ENCODE results near the gene EYA2.
"Not testable (repeated sequence)": the region's sequence is repeated elsewhere in the genome, so short reads cannot be mapped to it uniquely, and the experiment has no call there.

Gene EYA2

GRCh38 chr20:46914789-46915379 is 20.2 kb downstream of the EYA2 start:
- Histone ChIP-seq H3K9ac (ENCODE audit: low read depth, low read length) (no peak overlapping the region), H3K9me3 (ENCODE audit: control insufficient read depth, insufficient read depth, low read length) (no peaks in the 10 kb centered on the region), H3K27ac (ENCODE audit: low read depth, low read length) (no peak overlapping the region), H3K4me3 (ENCODE audit: low read depth, low read length) (no peak overlapping the region), H3K36me3 (ENCODE audit: control insufficient read depth, insufficient read depth, low read length) (no peaks in the 10 kb centered on the region), H3K4me1 (ENCODE audit: control insufficient read depth, insufficient read depth, low read length) (no peaks in the 10 kb centered on the region), H3K27me3 (ENCODE audit: control insufficient read depth, insufficient read depth, low read length) (no peaks in the 10 kb centered on the region)

GRCh38 chr20:46915575-46916257 is 21.1 kb downstream of the EYA2 start:
- H3K4me3 ChIP-seq (ENCODE audit: low read depth, low read length), result no peak overlapping the region
- no peaks in the 10 kb centered on the region for H3K9me3 ChIP-seq (ENCODE audit: control insufficient read depth, insufficient read depth, low read length)
- no peaks in the 10 kb centered on the region for H3K36me3 ChIP-seq (ENCODE audit: control insufficient read depth, insufficient read depth, low read length)
- no peaks in the 10 kb centered on the region for H3K27me3 ChIP-seq (ENCODE audit: control insufficient read depth, insufficient read depth, low read length)
- H3K27ac ChIP-seq (ENCODE audit: low read depth, low read length), result no peak overlapping the region
- no peak overlapping the region for H3K9ac ChIP-seq (ENCODE audit: low read depth, low read length)
- no peaks in the 10 kb centered on the region for H3K4me1 ChIP-seq (ENCODE audit: control insufficient read depth, insufficient read depth, low read length)

DNA sequence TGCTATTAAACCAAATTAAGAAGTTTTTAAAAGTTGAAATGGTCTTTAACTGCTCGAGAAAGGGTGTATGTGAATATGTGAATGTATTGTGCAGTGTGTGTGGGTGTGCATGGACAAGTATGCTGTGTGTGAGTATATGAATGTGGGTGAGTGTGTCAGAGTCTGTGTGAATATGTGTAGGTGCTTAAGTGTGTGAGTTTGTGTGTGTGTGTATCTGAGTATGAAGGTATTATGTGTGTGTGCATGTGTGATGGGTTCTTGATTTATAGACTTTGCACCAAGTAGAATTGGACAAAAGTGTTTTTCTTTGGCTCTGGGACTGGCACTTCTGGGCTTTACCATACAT is 21.6 kb downstream of the EYA2 start:
- Histone ChIP-seq H3K9me3 (ENCODE audit: control insufficient read depth, insufficient read depth, low read length) (no peaks in the 10 kb centered on the region), H3K27me3 (ENCODE audit: control insufficient read depth, insufficient read depth, low read length) (no peaks in the 10 kb centered on the region), H3K36me3 (ENCODE audit: control insufficient read depth, insufficient read depth, low read length) (no peaks in the 10 kb centered on the region), H3K4me1 (ENCODE audit: control insufficient read depth, insufficient read depth, low read length) (no peaks in the 10 kb centered on the region), H3K9ac (ENCODE audit: low read depth, low read length) (no peak overlapping the region), H3K27ac (ENCODE audit: low read depth, low read length) (no peak overlapping the region), H3K4me3 (ENCODE audit: low read depth, low read length) (no peak overlapping the region)

DNA sequence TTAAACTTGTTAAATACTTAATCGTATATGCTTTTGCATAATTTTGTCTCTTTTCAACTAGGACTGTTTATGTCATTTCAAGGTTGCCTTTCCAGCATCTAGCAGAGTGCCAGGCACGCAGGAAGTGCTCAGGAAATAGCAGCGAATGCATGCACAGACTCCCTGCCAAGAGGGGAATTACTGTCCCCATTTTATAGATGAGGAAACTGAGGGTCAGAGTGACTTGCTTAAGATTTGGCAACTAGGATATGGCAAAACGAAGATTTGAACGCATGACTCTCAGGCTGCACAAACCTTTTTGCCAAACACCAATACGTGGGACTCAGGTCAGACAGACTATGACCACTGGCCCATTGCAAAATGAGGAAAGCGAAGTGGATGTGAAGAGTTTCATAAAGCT is 22.5 kb downstream of the EYA2 start:
- H3K36me3 ChIP-seq (ENCODE audit: control insufficient read depth, insufficient read depth, low read length), result no peaks in the 10 kb centered on the region
- no peak overlapping the region for H3K27ac ChIP-seq (ENCODE audit: low read depth, low read length)
- no peak overlapping the region for H3K4me3 ChIP-seq (ENCODE audit: low read depth, low read length)
- no peaks in the 10 kb centered on the region for H3K9me3 ChIP-seq (ENCODE audit: control insufficient read depth, insufficient read depth, low read length)
- no peaks in the 10 kb centered on the region for H3K27me3 ChIP-seq (ENCODE audit: control insufficient read depth, insufficient read depth, low read length)
- H3K9ac ChIP-seq (ENCODE audit: low read depth, low read length), result no peak overlapping the region
- H3K4me1 ChIP-seq (ENCODE audit: control insufficient read depth, insufficient read depth, low read length), result no peaks in the 10 kb centered on the region

DNA sequence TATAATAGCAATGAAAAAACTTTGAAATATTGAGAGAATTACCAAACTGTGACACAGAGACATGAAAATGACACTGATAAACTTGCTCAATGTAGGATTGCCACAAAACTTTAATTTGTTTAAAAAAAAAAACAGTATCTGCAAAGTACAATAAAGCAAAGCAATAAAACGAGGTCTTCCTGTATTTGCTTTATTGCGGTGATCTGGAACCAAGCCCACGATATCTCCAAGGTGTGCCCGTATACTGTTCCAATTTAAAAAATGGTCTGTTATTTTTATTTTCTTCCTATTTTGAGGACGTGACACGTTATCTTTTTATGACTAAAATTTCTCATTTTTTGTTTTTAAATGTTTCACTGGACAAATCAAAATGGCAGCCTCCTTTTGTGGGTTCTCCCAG is 25.5 kb downstream of the EYA2 start:
- Histone ChIP-seq H3K27ac (ENCODE audit: low read depth, low read length) (no peak overlapping the region), H3K9me3 (ENCODE audit: control insufficient read depth, insufficient read depth, low read length) (no peaks in the 10 kb centered on the region), H3K27me3 (ENCODE audit: control insufficient read depth, insufficient read depth, low read length) (no peaks in the 10 kb centered on the region), H3K4me3 (ENCODE audit: low read depth, low read length) (no peak overlapping the region), H3K9ac (ENCODE audit: low read depth, low read length) (no peak overlapping the region), H3K4me1 (ENCODE audit: control insufficient read depth, insufficient read depth, low read length) (no peaks in the 10 kb centered on the region), H3K36me3 (ENCODE audit: control insufficient read depth, insufficient read depth, low read length) (no peaks in the 10 kb centered on the region)

DNA sequence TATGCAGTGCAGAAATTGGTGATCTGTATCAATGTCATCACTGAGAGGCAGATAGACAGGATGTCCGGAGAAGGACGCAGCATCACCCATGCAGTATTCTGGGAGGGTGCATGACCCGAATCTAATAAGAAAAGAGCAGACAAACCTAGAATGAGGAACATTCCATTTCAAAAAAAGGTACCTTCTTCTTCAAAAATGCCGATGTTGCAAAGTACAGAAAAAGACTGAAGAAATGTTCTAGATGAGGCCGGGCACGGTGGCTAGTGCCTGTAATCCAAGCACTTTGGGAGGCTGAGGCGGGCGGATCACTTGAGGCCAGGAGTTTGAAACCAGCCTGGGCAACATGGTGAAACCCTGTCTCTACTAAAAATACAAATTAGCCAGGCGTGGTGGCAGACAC is 28.2 kb downstream of the EYA2 start:
- H3K4me1 ChIP-seq (ENCODE audit: control insufficient read depth, insufficient read depth, low read length); H3K27me3 ChIP-seq (ENCODE audit: control insufficient read depth, insufficient read depth, low read length); H3K9ac ChIP-seq (ENCODE audit: low read depth, low read length); H3K4me3 ChIP-seq (ENCODE audit: low read depth, low read length); H3K36me3 ChIP-seq (ENCODE audit: control insufficient read depth, insufficient read depth, low read length); H3K9me3 ChIP-seq (ENCODE audit: control insufficient read depth, insufficient read depth, low read length); H3K27ac ChIP-seq (ENCODE audit: low read depth, low read length): not testable (repeated sequence)

GRCh38 chr20:46923550-46923949 is 28.9 kb downstream of the EYA2 start:
- no peaks in the 10 kb centered on the region for H3K36me3 ChIP-seq (ENCODE audit: control insufficient read depth, insufficient read depth, low read length)
- no peak overlapping the region for H3K4me3 ChIP-seq (ENCODE audit: low read depth, low read length)
- peaks cover 5% of the 10 kb centered on the region for H3K4me1 ChIP-seq (ENCODE audit: control insufficient read depth, insufficient read depth, low read length)
- no peaks in the 10 kb centered on the region for H3K9me3 ChIP-seq (ENCODE audit: control insufficient read depth, insufficient read depth, low read length)
- H3K27ac ChIP-seq (ENCODE audit: low read depth, low read length), result no peak overlapping the region
- H3K9ac ChIP-seq (ENCODE audit: low read depth, low read length), result no peak overlapping the region
- no peaks in the 10 kb centered on the region for H3K27me3 ChIP-seq (ENCODE audit: control insufficient read depth, insufficient read depth, low read length)

DNA sequence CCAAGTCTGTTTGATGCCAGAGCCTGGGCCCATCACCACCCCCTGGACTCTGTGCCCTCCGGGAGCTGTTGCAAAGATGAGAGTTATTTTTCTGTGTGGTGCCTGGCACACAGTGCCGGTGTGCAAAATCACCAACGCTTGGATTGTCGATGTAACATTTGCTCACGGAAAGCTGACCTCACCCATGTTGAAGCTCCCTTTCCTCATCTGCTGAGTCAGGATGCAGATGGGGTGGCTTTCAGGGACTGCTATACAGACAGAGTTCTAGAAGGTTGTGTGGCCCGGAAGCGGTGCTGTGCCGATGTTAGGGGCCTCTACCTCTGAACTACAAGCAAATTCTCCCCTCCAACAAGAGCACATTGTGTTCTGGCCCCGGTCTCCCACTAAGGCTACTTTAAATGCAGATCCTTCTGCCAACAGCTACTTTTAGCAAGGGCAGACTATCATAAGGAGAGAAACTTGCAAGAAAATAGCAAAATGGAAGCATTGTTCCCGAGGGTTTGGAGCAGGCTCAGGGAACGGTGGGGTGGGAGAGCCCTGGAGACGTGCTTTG is 34.0 kb downstream of the EYA2 start:
- H3K4me1 ChIP-seq (ENCODE audit: control insufficient read depth, insufficient read depth, low read length), result peaks cover 14% of the 10 kb centered on the region
- no peak overlapping the region for H3K9ac ChIP-seq (ENCODE audit: low read depth, low read length)
- no peaks in the 10 kb centered on the region for H3K36me3 ChIP-seq (ENCODE audit: control insufficient read depth, insufficient read depth, low read length)
- H3K9me3 ChIP-seq (ENCODE audit: control insufficient read depth, insufficient read depth, low read length), result no peaks in the 10 kb centered on the region
- peak overlapping the region; percentile 68 for H3K27ac ChIP-seq (ENCODE audit: low read depth, low read length)
- H3K27me3 ChIP-seq (ENCODE audit: control insufficient read depth, insufficient read depth, low read length), result no peaks in the 10 kb centered on the region
- no peak overlapping the region for H3K4me3 ChIP-seq (ENCODE audit: low read depth, low read length)

- Histone ChIP-seq H3K4me3 (ENCODE audit: low read depth, low read length) (no peak overlapping the region), H3K9ac (ENCODE audit: low read depth, low read length) (no peak overlapping the region), H3K4me1 (ENCODE audit: control insufficient read depth, insufficient read depth, low read length) (peaks cover 14% of the 10 kb centered on the region), H3K27ac (ENCODE audit: low read depth, low read length) (no peak overlapping the region), H3K36me3 (ENCODE audit: control insufficient read depth, insufficient read depth, low read length) (no peaks in the 10 kb centered on the region), H3K27me3 (ENCODE audit: control insufficient read depth, insufficient read depth, low read length) (no peaks in the 10 kb centered on the region), H3K9me3 (ENCODE audit: control insufficient read depth, insufficient read depth, low read length) (no peaks in the 10 kb centered on the region)
Observed at GRCh38 chr20:46929902-46930301, 35.3 kb downstream of the EYA2 start.

DNA sequence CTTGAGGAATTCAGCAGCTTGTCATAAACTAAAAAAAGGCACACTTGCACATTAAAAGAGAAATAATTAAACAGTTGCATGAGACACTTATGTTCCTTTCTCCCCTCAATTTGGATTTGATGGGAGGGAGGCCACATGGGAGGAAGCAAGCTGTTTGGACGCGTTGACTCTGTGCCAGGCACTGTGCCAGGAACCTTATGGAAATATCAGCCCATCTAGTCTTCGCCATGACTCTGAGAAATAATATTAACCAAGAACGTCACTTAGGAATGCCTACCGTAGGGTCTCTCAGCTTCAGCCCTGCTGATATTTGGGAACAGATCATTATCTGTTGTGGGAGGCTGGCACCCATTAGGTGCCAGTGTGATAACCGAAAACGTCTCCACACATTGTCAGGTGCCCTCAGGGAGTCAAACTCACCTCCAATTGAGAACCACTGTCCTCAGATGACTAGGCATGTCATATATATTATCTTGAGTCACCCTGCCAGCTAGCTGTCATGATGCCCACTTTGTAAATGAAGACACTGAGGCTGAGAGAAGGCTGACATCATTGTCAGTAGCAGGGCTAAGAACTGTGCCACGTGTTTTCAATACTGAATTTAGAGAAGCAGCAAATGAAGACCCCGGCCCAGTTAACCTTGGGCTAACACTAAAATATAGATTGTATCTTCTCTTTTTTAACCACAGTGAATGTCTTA is 36.1 kb downstream of the EYA2 start:
- Histone ChIP-seq H3K36me3 (ENCODE audit: control insufficient read depth, insufficient read depth, low read length) (no peaks in the 10 kb centered on the region), H3K4me3 (ENCODE audit: low read depth, low read length) (no peak overlapping the region), H3K27ac (ENCODE audit: low read depth, low read length) (no peak overlapping the region), H3K4me1 (ENCODE audit: control insufficient read depth, insufficient read depth, low read length) (peaks cover 14% of the 10 kb centered on the region), H3K9me3 (ENCODE audit: control insufficient read depth, insufficient read depth, low read length) (no peaks in the 10 kb centered on the region), H3K9ac (ENCODE audit: low read depth, low read length) (no peak overlapping the region), H3K27me3 (ENCODE audit: control insufficient read depth, insufficient read depth, low read length) (no peaks in the 10 kb centered on the region)

GRCh38 chr20:46931699-46932098 is 37.1 kb downstream of the EYA2 start:
- Histone ChIP-seq H3K27me3 (ENCODE audit: control insufficient read depth, insufficient read depth, low read length) (no peaks in the 10 kb centered on the region), H3K4me1 (ENCODE audit: control insufficient read depth, insufficient read depth, low read length) (peaks cover 14% of the 10 kb centered on the region), H3K27ac (ENCODE audit: low read depth, low read length) (no peak overlapping the region), H3K36me3 (ENCODE audit: control insufficient read depth, insufficient read depth, low read length) (no peaks in the 10 kb centered on the region), H3K9ac (ENCODE audit: low read depth, low read length) (no peak overlapping the region), H3K9me3 (ENCODE audit: control insufficient read depth, insufficient read depth, low read length) (no peaks in the 10 kb centered on the region), H3K4me3 (ENCODE audit: low read depth, low read length) (no peak overlapping the region)

All from HUES48 (cell line).